ENCODE data around the gene MID1.

MID1 gene

GRCh38 chrX:10483191-10483831 lies 137.1 kb downstream of the MID1 start:
- no peak for DNase-seq

- no peak for DNase-seq
Measured at GRCh38 chrX:10482708-10483107, 137.7 kb downstream of the MID1 start.

GRCh38 chrX:10482261-10482660 lies 138.1 kb downstream of the MID1 start:
- no peak for DNase-seq

GRCh38 chrX:10480861-10481260 lies 139.5 kb downstream of the MID1 start:
- DNase-seq = no peak

GRCh38 chrX:10479508-10479907 lies 140.9 kb downstream of the MID1 start:
- DNase-seq = no peak

GRCh38 chrX:10477525-10477924 lies 142.9 kb downstream of the MID1 start:
- no peak for DNase-seq

- no peak for DNase-seq
Measured at GRCh38 chrX:10474913-10475568, 145.3 kb downstream of the MID1 start.

- no peak for DNase-seq
Measured at GRCh38 chrX:10474510-10474909, 145.9 kb downstream of the MID1 start.

- DNase-seq = no peak
Measured at GRCh38 chrX:10471418-10471817, 149.0 kb downstream of the MID1 start.

- DNase-seq = no peak
Measured at GRCh38 chrX:10470009-10470408, 150.4 kb downstream of the MID1 start.

GRCh38 chrX:10467793-10468192 lies 152.6 kb downstream of the MID1 start:
- peak; percentile 60 for DNase-seq

GRCh38 chrX:10465254-10465653 lies 155.1 kb downstream of the MID1 start:
- no peak for DNase-seq

GRCh38 chrX:10457092-10457491 lies 163.3 kb downstream of the MID1 start:
- DNase-seq = peak; percentile 16

- no peak for DNase-seq
Measured at GRCh38 chrX:10453945-10454344, 166.4 kb downstream of the MID1 start.

GRCh38 chrX:10450959-10451355 lies 169.4 kb downstream of the MID1 start:
- DNase-seq = no peak

- DNase-seq = no peak
Measured at GRCh38 chrX:10450229-10450958, 170.0 kb downstream of the MID1 start.

GRCh38 chrX:10447564-10448214 lies 172.7 kb downstream of the MID1 start:
- no peak for DNase-seq

- DNase-seq = peak; percentile 4
Measured at GRCh38 chrX:10444204-10444603, 176.2 kb downstream of the MID1 start.

GRCh38 chrX:10441464-10441863 lies 178.9 kb downstream of the MID1 start:
- DNase-seq = no peak

- DNase-seq = no peak
Measured at GRCh38 chrX:10433296-10433965, 187.0 kb downstream of the MID1 start.

GRCh38 chrX:10429908-10430307 lies 190.5 kb downstream of the MID1 start:
- DNase-seq = no peak

- DNase-seq = no peak
Measured at GRCh38 chrX:10427249-10427648, 193.1 kb downstream of the MID1 start.

GRCh38 chrX:10423716-10424115 lies 196.7 kb downstream of the MID1 start:
- no peak for DNase-seq
